Mammary epithelial cell (primary cell): Measurements from ENCODE around the gene C4B.
"Not testable (repeated sequence)": the region's sequence is repeated elsewhere in the genome, so short reads cannot be mapped to it uniquely, and the experiment has no call there.

Experiments
- EZH2 ChIP-seq: IDR thresholded peaks from 2 replicates; pipeline ENCODE4 v1.6.1; 2012; ENCODE audit warnings: low read length, inconsistent platforms, borderline replicate concordance
- TF ChIP-seq, protein P1 (sequence below), 2 donors: IDR thresholded peaks in 1 of 2; conservative IDR thresholded peaks in 1 of 2; 2 replicates each; pipeline ENCODE4 v1.5.1; 2011 to 2012; ENCODE audit warnings: inconsistent platforms in 2 of 2, low read length in 2 of 2, mild to moderate bottlenecking in 2 of 2, control low read depth in 1 of 2, low read depth in 1 of 2; ENCODE audit not compliant: insufficient read depth in 1 of 2; ENCODE audit errors: extremely low read depth in 1 of 2

GRCh38 chr6:32007086-32007485, 7.5 kb upstream of the C4B start:
- TF ChIP-seq, protein P1, sequence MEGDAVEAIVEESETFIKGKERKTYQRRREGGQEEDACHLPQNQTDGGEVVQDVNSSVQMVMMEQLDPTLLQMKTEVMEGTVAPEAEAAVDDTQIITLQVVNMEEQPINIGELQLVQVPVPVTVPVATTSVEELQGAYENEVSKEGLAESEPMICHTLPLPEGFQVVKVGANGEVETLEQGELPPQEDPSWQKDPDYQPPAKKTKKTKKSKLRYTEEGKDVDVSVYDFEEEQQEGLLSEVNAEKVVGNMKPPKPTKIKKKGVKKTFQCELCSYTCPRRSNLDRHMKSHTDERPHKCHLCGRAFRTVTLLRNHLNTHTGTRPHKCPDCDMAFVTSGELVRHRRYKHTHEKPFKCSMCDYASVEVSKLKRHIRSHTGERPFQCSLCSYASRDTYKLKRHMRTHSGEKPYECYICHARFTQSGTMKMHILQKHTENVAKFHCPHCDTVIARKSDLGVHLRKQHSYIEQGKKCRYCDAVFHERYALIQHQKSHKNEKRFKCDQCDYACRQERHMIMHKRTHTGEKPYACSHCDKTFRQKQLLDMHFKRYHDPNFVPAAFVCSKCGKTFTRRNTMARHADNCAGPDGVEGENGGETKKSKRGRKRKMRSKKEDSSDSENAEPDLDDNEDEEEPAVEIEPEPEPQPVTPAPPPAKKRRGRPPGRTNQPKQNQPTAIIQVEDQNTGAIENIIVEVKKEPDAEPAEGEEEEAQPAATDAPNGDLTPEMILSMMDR (conservative IDR thresholded peaks at IDR 0.05 in 1 of 2, IDR thresholded peaks at IDR 0.05 in 1 of 2; ENCODE audit: extremely low read depth in 1 of 2, insufficient read depth in 1 of 2, low read depth in 1 of 2, low read length in 2 of 2): not testable (repeated sequence)
- not testable (repeated sequence) for TF ChIP-seq EZH2
